HL-60/S4 treated with phorbol 12-myristate 13-acetate at 8.2 ng/mL for 4 days and 3 days (cell line): Measurements from ENCODE around the gene SIPA1L3.
"Not testable (repeated sequence)": the region's sequence is repeated elsewhere in the genome, so short reads cannot be mapped to it uniquely, and the experiment has no call there.

Experiments
- in situ Hi-C: fragments of 300-500 bp; cut with MboI; formaldehyde crosslinking; loops from 2 replicates; pipeline ENCODE4 v1.15.0; 2022; ENCODE audit warnings: low sequenced_read_pairs

The SIPA1L3 gene

DNA sequence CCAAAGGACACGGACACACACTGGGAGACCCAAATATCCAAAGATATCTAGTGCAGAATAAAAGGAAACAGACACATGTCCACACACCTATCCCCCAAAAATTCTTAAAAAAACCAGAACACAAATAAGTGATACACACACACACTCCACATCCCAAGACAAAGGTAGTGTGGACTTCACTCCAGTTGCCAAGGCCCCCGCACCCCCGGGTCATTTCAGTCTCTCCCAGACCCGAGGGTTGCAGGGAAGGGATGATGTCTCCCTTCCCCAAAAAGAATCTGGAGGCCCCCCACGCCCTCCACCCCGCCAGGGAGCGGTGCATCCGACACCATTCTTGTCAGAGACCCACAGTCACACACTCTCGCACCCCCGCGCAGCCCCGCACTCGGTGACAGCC is 316.6 kb downstream of the SIPA1L3 start:
- in situ Hi-C loops, result no loop called here

DNA sequence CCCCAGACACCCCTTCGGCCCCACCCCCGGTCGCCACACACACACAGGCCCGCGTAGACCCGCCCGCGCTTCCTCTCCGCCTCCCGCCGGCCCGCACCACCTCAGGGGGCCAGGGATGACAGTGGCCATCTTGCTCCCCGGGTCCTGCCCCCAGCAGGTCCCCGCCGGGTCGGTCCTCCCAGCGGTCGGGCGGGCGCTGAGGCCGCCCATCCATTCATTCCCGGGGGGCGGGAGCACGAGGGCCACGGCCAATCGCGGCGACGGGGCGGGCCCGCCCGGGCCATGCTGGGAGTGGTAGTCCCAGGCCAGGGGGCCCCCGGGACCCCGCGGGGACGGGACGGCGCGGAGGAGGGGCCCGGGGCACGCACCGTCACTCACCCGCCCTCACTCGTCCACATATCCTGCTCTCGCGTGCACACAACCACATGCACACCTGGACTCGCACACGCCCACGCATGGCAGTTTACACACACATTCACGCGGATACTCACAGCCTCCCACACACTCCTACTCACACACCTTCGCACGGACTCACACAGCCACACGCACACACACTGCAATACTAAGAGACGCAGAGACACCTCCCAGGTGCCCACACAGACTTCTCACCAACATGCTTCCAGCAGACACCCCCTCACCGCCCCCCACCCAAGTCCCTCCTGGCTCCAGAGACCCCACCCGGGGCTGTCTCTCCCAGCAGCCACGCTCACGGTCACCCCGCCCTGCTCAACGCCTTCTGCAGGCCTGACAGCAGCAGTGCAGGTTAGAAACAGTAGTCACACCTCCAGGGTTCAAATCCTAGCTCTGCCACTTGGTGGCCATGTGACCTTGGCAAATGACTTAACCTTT is 317.2 kb downstream of the SIPA1L3 start, which contains the start of gene DPF1:
Gene DPF1 (minus strand): TSS at position 209 of the 849 bp plus-strand sequence. CDS start 80 bp downstream, at position 129.
- in situ Hi-C loops, result no loop called here

DNA sequence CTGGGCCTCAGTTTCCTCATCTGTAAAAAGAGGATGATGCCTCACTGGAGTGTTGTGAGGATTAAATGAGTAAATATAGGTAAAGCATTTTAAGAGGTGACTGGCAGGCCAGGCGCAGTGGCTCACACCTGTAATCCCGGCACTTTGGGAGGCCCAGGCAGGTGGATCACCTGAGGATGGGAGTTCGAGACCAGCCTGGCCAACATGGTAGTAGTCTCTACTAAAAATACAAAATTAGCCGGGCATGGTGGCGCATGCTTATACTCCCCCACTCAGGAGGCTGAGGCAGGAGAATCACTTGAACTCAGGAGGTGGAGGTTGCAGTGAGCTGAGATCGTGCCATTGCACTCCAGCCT is 317.8 kb downstream of the SIPA1L3 start:
- in situ Hi-C loops, result not testable (repeated sequence)

DNA sequence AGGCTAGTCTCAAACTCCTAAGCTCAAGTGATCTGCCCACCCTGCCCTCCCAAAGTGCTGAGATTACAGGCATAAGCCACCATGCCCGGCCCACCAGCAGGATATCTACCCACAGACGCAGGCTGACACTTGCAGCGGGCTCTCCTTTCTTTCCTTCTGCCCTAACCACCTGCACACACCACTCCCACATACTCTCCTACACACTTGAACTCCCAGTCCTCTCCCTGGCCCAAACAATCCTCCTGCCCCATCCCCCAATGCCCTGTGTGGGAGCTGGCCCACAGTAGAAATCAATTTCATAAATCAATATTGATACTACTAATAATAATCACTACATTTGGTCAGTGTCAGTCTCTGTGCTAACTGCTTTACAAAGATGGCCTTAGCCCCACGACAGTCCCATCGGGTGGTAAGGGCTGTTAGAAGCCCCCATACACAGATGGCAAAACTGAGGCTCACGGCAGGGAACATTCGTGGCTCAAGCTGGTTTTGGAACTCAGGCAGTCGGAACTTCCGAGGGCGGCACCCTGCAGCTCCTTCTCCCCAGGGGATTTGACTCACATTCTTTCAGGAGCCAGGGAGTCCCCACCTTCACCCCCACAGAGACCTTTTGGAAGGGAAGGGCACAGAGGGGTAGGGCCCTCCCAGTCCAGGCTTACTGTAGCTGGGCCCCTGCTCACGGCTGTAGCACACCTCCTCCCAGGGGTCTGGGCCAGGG is 320.4 kb downstream of the SIPA1L3 start:
- in situ Hi-C loops, result no loop called here

DNA sequence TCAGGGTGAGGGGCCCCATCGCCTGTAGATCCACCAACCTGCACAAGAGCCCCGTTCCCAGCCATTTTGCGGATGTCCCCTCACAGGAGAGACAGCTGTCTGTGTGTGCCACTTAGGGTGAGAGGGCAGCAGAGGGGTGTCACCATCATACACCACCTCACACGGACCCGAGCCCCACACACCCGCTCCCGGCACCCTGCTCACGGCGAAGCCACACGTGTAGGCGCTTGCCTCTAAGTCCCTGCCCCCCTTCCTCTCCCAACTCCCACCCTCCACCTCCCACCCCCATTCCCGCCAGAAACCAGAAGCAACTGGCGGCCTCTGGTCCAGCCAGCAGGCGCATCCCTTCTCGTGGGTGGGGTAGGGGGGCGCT is 321.0 kb downstream of the SIPA1L3 start:
- in situ Hi-C loops, result no loop called here

DNA sequence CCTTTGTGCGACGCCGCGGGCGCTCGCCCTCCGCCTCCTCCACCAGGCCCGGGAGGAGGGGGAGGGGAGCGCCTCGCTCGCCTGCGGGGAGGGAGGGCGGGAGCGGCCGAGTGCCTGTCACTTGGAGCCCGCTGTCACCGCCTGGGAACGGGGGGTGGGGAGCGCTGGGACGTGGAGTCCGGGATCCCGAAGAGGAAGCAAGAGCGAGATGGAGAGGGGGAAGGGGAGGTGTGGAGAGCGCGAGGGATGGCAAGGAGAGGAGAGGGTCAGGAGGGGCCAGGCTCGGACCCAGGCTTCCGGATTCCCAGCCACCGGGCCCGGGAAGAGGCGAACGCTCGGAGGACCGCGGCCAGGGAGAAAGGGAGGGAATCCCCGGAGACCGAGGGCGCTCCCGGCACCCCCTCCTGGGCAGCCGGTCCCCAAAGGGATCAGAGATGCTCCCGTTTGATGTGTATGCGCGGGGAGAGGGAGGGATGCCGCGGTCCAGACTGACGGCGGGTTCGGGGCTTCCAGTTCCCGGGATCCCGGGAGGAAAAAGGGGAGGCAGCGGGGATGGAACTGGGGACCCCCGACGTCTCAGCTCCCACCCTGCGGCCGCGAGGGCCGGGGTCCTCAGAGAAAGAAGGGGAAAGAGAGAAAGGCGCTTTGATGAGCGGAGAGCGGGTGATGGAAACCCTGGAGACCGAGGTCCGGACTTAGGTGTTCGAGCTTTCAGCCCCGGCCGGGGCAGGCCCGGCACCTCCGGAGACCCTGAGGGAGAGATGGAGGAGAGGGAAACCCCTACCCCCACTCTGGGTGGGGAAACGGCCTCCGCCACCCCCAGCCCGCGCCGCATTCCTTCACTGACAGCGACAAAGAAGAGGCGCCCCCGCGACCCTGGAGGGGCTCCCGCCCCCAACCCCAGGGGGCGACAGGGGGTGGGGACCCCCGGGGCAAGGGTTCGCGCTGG is 321.8 kb downstream of the SIPA1L3 start:
- in situ Hi-C loops, result no loop called here

DNA sequence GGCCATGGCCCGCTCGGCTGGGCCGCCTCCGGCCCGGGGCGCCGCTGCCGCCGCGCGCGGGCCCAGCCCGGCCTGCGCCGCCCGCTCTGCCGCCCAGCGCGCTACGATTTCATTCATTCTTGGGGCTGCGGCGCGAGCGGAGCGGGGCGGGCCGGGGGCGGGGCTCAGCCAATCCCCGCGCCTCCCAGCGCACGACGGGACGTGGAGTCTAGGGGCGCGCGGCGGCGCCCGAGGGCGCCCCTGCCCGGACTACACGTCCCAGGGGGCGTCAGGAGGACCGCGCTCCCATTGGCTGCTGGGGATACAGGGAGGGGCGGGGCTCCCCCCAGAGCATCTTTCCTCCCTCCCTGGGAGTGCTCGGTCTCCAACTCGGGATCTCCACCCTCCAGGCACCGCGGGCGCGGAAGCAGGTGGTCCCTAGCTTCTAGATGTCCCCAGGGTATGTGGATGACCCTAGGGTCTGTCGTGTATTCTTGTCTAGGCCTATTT is 322.6 kb downstream of the SIPA1L3 start:
- in situ Hi-C loops, result no loop called here

DNA sequence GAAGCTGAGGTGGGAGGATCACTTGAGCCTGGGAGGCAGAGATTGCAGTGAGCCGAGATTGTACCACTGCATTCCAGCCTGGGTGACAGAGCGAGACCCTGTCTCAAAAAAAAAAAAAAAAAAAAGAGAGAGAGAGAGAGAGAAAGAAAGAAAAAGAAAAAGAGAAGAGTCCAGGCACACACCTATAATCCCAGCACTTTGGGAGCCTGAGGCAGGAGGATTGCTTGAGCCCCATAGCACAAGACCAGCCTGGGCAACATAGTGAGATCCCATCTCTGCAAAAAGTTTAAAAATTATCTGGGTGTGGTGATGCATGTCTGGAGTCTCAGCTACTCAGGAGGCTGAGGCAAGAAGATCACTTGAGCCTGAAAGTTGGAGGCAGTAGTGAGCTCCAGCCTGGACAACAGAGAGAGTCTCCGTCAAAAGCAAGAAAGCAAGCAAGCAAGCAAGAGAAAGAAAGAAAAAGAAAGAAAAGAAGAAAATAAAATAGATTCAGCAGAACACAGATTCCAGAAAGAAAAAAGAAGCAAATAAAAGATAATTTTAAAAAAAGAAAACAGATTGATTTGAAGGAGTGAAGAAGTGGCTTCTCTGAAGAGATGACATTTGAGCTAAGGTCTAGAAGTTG is 323.6 kb downstream of the SIPA1L3 start:
- in situ Hi-C loops, result not testable (repeated sequence)

DNA sequence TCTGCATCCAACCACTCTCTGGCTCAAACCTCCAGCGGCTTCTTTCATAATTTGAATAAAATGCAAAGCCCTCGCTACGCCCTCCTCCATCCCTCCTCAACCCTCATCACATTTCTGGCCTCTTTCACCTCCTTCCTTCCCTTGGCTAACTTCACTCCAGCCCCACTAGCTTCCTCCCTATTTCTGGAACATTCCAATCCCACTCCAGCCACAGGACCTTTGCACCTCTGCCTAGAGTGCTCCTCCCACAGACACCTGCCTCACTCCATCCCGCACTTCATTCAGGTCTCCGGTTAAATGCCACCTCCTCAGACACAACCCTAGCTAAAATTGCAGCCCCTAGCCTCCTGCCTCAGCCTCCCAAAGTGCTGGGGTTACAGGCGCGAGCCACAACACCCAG is 324.9 kb downstream of the SIPA1L3 start:
- in situ Hi-C loops, result no loop called here

DNA sequence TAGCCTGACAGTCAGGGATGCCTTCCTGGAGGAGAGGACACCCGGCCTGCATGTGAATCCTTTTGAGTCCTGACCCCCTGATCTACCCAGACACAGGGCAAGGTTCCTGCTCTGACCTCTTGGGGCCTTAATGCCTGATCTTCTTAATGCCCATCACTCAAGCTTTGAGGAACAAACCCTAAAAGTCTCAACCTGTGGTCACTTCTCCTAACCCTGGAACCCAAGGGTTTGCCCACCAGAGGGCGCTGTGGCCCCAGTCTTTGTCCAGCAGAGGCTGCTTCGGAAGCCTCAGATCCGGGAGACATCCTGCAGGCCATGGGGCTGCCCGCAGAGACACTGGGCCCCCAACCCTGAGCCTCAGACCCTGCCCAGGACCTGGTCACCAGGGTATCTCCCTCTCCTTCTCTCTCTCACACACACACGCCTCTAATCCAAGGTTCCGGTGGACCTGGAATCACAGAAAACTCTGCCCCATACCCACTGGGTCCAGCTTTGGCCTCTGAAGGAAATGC is 326.8 kb downstream of the SIPA1L3 start:
- in situ Hi-C loops, result no loop called here

DNA sequence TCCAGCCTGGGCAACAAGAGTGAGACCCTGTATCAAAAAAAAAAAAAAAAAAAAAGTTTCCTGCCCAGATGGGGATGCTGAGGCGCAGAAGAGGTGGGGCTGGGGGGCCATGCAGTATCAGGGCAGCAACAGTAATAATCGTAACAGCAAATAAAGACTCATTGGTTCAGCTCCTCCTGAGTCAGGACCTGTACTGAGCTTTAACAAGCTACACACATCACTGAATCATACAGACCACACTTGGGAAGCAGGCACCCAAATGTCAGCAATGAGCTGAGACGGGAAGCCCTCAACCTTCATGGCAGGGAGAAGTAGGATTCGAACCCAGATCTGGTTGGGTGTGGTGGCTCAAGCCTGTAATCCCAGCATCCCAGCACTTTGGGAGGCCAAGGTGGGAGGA is 327.6 kb downstream of the SIPA1L3 start:
- in situ Hi-C loops, result no loop called here

DNA sequence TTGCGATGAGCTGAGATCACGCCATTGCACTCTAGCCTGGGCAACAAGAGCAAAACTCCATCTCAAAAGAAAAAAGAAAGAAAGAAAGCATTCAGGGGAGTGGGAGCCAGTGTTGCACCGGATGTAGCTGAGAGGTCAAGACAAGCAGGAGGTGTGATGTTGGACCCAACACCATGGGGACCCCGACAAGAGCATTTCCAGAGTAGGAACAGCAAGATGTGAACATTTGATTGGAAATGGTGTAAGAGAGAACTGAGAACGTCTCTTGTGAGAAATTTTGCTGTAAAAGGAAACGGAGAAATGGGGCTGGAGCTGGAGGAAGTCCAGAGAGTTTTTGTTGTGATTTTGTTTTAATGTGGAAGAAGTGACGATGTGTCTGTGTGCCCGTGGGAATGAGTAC is 332.8 kb downstream of the SIPA1L3 start:
- in situ Hi-C loops, result loop anchor here (10.0 kb wide), 1 partner anchor 85 kb away; no protein-coding TSS in a partner anchor

DNA sequence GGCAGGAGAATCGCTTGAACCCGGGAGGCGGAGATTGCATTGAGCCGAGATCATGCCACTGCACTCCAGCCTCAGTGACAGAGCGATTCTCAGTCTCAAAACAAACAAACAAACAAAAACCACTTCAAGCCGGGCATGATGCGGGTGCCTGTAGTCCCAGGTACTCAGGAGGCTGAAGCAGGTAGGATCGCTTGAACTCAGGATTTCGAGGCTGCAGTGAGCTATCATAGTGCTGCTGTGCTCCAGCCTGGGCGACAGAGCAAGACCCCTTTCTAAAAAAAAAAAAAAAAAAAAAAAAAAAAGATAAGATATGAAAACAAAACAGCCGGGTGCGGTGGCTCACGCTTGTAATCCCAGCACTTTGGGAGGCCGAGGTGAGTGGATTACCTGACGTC is 336.3 kb downstream of the SIPA1L3 start:
- in situ Hi-C loops, result loop anchor here (10.0 kb wide), 1 partner anchor 82 kb away; no protein-coding TSS in a partner anchor

DNA sequence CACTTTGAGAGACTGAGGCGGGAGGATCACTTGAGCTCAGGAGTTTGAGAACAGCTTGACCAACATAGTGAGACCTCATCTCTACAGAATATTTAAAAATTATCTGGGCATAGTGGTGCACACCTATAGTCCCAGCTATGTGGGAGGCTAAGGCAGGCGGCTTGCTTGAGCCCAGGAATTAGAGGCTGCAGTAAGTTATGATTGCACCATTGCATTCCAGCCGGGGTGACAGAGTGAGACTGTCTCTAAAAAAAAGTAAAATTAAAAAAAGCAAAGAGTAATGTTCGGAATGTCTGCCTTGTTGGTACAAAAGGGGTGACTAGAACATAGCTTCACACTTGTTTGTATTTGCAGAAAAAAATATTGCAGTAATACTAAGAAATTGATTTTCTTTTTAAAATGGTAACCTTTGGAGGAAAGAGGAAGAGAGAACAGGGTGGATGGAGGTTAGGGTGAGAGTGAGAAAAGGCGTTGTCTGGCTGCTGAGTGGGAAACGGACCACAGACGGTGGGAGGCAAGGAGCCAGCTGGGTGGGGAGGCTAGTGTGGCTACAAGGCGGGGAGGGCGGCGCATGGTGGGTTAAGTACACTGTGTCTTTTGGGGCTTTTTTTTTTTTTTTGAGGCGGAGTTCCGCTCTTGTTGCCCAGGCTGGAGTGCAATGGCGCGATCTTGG is 339.0 kb downstream of the SIPA1L3 start:
- in situ Hi-C loops, result loop anchor here (10.0 kb wide), 1 partner anchor 79 kb away; no protein-coding TSS in a partner anchor

DNA sequence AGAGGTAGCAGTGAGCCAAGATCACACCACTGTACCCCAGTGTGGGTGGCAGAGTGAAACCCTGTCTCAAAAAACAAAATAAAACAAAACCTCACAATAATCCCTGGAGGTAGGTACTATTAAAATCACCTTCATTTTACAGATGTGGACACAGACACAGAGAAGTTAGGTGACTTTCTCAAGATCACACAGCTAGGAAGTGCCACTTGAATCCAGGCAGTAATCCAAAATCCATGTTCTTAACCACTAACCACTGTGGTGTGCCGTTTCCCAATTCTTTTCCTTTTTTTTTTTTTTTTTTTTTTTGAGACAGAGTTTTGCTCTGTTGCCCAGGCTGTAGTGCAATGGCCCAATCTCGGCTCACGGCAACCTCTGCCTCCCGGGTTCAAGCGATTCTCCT is 340.1 kb downstream of the SIPA1L3 start:
- in situ Hi-C loops, result loop anchor here (10.0 kb wide), 1 partner anchor 78 kb away; no protein-coding TSS in a partner anchor

DNA sequence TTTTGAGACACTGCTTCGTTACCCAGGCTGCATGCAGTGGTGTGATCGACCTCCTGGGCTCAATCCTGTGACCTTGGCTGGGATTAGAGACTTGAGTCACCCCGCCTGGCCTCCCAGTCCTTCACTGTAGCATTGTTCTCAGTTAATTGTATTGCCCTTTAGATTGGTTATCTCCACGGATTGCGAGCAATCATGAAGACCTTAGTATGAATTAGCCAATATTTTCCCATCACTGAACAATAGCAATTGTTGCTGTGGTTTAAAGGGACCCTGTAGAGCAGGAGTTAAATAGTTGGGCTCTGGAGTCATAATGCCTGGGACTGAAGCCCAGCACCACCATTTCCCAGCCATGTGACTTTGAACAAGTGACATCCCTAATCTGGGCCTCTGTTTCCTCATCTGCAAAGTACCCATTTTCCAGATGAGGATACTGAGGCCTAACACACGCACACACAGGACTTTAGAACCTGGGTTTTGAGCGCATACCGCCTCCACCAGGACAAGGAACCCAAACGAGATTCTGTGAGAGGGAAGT is 340.8 kb downstream of the SIPA1L3 start:
- in situ Hi-C loops, result loop anchor here (10.0 kb wide), 1 partner anchor 77 kb away; no protein-coding TSS in a partner anchor

DNA sequence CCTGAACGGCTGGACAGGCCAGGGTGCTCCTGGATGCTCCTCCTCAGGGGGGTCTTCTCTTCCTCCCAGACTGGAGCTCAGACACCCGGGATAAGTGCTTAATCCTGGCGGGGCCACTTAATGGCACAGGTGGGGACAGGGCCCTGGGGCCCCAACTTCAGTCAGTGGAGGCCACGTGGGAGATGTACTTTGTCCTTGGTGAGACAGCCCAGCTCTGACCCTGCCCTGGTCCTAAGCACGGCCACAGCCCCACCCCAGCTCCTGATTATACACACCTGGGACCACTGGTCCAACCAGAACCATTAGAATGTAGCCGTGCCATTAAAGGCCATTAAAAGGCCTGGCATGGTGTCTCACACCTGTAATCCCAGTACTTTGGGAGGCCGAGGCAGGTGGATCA is 341.4 kb downstream of the SIPA1L3 start:
- in situ Hi-C loops, result loop anchor here (10.0 kb wide), 1 partner anchor 76 kb away; no protein-coding TSS in a partner anchor

DNA sequence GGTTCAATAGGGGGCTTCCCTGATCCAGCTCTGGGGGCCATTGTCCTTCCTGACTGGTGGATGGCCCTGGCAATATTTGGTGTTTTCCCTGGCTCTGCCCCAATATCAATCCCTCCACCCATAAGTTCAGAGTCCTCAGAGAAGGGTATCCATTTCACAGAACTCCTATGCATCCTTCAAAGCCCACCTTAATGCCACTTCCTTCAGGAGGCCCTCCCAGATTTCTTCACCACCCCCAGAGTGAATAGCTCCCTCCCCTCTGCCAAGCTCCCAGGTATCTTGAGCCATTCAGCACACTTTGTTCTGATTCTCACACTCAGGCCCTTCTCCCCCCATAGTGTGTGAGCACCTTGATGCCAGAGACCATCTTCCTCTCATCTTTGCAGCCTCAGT is 343.4 kb downstream of the SIPA1L3 start:
- in situ Hi-C loops, result no loop called here
